ENCODE data around the gene C2CD2.

The C2CD2 gene

DNA sequence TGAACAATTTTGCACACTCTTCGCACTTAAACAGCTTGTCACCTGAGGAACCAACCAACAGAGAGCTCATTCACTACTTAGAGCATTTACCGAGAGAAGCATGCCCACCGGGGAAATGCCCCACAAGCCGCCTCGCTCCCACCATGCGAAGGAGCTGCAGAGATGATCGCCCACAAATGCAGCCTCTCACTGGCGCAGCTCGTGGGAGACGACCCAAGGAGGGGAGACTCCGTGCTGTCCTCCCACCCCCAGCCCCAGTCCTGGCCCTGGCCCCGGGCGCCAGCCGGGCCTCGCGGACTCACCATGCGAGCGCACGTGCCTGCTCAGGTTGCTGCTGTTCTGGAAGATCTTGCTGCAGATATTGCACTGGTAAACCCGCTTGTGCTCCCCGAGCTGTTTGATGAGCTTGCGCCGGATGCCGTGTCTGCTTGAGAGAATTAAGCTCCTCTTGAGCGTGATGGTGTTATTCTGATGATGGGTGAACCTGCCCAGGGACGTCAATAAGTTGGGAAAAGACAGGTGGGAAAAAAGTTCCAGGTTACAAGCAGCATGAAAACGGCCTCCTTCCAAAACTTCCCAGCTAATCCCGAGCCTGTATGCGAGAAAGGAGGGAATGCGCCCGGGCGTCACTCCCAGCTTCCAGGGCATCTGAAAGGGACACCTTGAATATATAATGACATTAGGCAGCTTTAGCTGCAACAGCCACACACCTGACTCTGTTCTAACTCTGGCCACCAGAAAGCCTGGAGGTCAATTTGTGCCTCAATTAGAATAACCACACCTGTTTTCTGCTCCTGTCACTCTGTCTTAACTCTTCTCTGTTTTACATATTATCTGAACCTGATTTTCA, 117.4 kb downstream of the C2CD2 start:
- no peak for DNase-seq

DNA sequence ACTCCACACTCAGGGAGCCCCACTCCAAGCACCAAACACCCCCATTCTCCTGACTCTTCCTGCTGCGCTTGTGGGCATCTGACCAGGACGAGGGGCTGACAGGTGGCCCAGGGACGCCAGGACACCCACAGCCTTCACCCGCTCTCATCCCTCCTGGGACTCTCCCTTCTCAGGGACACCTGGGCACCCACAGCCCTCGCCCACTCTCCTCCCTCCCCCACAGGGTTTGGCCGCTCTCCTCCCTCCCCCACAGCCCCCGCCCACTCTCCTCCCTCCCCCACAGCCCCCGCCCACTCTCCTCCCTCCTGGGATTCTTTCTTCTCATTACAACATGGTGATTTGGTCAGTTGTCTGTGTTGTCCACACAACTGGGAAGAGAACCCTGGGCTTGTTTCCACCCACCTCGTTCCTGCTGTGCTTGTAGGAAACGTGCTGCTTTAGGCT, 118.1 kb downstream of the C2CD2 start:
- no peak for DNase-seq

Data from fibroblast of skin of scalp (primary cell).